ENCODE results near the gene SDHA. TPM values are rescaled to one million over a fixed set of nuclear protein-coding genes. Genes with fewer than 3 reads are reported as not detected.
"Not testable (repeated sequence)": the region's sequence is repeated elsewhere in the genome, so short reads cannot be mapped to it uniquely, and the experiment has no call there.

SDHA gene
- total and polyA plus RNA-seq, 5 experiments from 2014 or later, result 130 to 200 (median 160) TPM

GRCh38 chr5:241045-241669 lies 23.0 kb downstream of the SDHA start:
- ATAC-seq, H3K4me3 Mint-ChIP-seq, POLR2A ChIA-PET, H3K27me3 Mint-ChIP-seq, H3K9me3 Mint-ChIP-seq, DNase-seq, H3K27ac Mint-ChIP-seq: not testable (repeated sequence)
- Mint-ChIP-seq H3K36me3 (peaks cover 11 to 71% (median 35%) of the 10 kb centered on the region in 3 donors), H3K4me1 (peaks cover 0 to 22% (median 14%) of the 10 kb centered on the region in 4 donors)

- peak overlapping the region in 9 of 10 donors; percentile 70 to 92 (median 86) for H3K27ac Mint-ChIP-seq
- peaks cover 11 to 77% (median 44%) of the 10 kb centered on the region in 3 donors for H3K36me3 Mint-ChIP-seq
- H3K9me3 Mint-ChIP-seq, POLR2A ChIA-PET, H3K27me3 Mint-ChIP-seq: not testable (repeated sequence)
- peak overlapping the region in 9 of 10 donors; percentile 22 to 75 (median 49) for H3K4me3 Mint-ChIP-seq
- peaks cover 0 to 22% (median 14%) of the 10 kb centered on the region in 4 donors for H3K4me1 Mint-ChIP-seq
- ATAC-seq (peak in 1 of 2 donors; percentile 42), DNase-seq (peak in 6 of 10 donors; percentile 8 to 28 (median 18))
These were observed 25.7 kb downstream of the SDHA start for GRCh38 chr5:243683-244367.

- H3K4me1 Mint-ChIP-seq, result peaks cover 0 to 22% (median 14%) of the 10 kb centered on the region in 4 donors
- H3K27me3 Mint-ChIP-seq, POLR2A ChIA-PET, H3K4me3 Mint-ChIP-seq, H3K9me3 Mint-ChIP-seq, DNase-seq, ATAC-seq: not testable (repeated sequence)
- H3K27ac Mint-ChIP-seq, result peak overlapping the region in 3 of 10 donors; percentile 3 to 51 (median 46)
- peaks cover 11 to 74% (median 44%) of the 10 kb centered on the region in 3 donors for H3K36me3 Mint-ChIP-seq
These were observed 27.6 kb downstream of the SDHA start for GRCh38 chr5:245717-246116.

DNA sequence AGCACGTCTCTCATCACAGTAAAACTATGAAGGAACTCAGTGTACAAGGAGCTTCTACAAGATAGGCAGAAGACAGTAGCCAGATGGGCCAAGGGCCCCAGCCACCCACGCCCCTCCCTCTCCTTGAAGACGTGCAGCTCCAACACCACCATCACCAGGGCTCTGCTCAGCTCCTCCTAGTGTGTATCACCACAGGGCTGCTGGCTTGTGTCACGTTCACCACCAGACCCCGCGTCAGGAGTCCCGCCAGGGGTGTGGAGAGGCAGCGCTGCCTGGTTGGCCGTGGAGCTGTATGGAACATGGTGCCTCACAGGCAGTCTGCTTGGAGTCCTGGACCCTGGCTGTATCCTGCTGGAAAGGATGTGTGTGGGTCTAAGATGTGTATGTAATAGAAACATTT lies 32.3 kb downstream of the SDHA start:
- not testable (repeated sequence) for H3K4me1 Mint-ChIP-seq, H3K4me3 Mint-ChIP-seq
- peaks cover 0 to 78% (median 26%) of the 10 kb centered on the region in 3 donors for H3K36me3 Mint-ChIP-seq

GRCh38 chr5:251016-251415 lies 32.9 kb downstream of the SDHA start:
- POLR2A ChIA-PET, ATAC-seq, H3K27ac Mint-ChIP-seq, DNase-seq, H3K27me3 Mint-ChIP-seq, H3K4me3 Mint-ChIP-seq, H3K9me3 Mint-ChIP-seq, H3K4me1 Mint-ChIP-seq: not testable (repeated sequence)
- H3K36me3 Mint-ChIP-seq, result peaks cover 0 to 81% (median 26%) of the 10 kb centered on the region in 3 donors

More for the DNA sequence above, 32.3 kb downstream of the SDHA start:
- POLR2A ChIA-PET, H3K27me3 Mint-ChIP-seq, DNase-seq, ATAC-seq, H3K9me3 Mint-ChIP-seq: not testable (repeated sequence)
- H3K27ac Mint-ChIP-seq, result peak overlapping the region in 2 of 10 donors; percentile 18 to 55

DNA sequence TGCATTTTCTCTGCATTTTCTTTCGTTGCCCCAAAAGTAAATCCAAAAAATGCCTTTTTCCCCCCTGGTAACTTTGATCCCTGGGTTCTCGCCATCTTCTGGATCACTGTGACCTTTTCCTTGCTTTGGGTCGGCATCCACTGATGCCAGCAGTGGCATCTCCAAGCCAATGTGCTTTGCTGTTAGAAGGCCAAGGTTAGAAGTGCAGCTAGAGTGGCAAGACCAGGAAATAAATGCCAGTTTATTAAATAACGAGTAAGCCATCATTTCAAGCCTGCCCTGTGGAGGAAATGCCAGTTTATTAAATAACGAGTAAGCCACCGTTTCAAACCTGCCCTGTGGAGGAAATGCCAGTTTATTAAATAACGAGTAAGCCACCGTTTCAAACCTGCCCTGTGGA lies 33.4 kb downstream of the SDHA start:
- peaks cover 0 to 81% (median 30%) of the 10 kb centered on the region in 3 donors for H3K36me3 Mint-ChIP-seq
- POLR2A ChIA-PET, ATAC-seq, H3K9me3 Mint-ChIP-seq, DNase-seq, H3K27me3 Mint-ChIP-seq, H3K4me1 Mint-ChIP-seq, H3K4me3 Mint-ChIP-seq: not testable (repeated sequence)
- H3K27ac Mint-ChIP-seq, result peak overlapping the region in 3 of 10 donors; percentile 14 to 73 (median 20)

DNA sequence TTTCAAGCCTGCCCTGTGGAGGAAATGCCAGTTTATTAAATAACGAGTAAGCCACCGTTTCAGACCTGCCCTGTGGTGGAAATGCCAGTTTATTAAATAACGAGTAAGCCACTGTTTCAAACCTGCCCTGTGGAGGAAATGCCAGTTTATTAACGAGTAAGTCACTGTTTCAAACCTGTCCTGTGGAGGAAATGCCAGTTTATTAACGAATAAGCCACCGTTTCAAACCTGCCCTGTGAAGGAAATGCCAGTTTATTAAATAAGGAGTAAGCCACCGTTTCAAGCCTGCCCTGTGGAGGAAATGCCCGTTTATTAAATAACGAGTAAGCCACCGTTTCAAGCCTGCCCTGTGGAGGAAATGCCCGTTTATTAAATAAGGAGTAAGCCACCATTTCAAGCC lies 33.9 kb downstream of the SDHA start:
- H3K27ac Mint-ChIP-seq, result peak overlapping the region in 2 of 10 donors; percentile 63 to 88
- H3K4me3 Mint-ChIP-seq, DNase-seq, ATAC-seq, POLR2A ChIA-PET, H3K4me1 Mint-ChIP-seq, H3K27me3 Mint-ChIP-seq, H3K9me3 Mint-ChIP-seq: not testable (repeated sequence)
- peaks cover 0 to 81% (median 33%) of the 10 kb centered on the region in 3 donors for H3K36me3 Mint-ChIP-seq

DNA sequence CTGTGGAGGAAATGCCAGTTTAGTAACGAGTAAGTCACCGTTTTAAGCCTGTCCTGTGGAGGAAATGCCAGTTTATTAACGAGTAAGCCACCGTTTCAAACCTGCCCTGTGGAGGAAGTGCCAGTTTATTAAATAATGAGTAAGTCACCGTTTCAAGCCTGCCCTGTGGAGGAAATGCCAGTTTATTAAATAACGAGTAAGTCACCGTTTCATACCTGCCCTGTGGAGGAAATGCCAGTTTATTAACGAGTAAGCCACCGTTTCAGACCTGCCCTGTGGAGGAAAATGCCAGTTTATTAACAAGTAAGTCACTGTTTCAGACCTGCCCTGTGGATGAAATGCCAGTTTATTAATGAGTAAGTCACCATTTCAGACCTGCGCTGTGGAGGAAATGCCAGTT lies 34.4 kb downstream of the SDHA start:
- Mint-ChIP-seq H3K9me3 (no peaks in the 10 kb centered on the region), H3K27ac (peak overlapping the region in 2 of 10 donors; percentile 36 to 63), H3K4me1 (peaks cover 0 to 4% (median 1%) of the 10 kb centered on the region in 4 donors), H3K4me3 (peak overlapping the region in 1 of 10 donors; percentile 15), H3K36me3 (peaks cover 0 to 81% (median 33%) of the 10 kb centered on the region in 3 donors), H3K27me3 (no peaks in the 10 kb centered on the region)
- DNase-seq (no peak), ATAC-seq (no peak)
- POLR2A ChIA-PET, result no interaction called here

DNA sequence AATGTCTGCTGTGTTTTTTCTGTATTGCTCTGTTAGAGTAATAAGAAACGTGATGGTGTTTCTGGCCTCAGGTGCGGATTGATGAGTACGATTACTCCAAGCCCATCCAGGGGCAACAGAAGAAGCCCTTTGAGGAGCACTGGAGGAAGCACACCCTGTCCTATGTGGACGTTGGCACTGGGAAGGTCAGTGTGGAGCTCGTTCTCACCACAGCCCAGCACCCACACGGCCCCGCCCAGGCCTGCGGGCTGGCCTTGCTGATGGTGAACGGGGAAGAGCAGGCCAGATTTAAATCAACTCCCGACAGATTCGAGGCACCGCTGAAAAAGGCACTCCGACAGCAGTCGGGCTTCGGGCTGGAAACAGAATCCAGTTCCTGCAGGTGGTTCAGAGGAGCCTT lies 36.2 kb downstream of the SDHA start:
- H3K4me1 Mint-ChIP-seq, H3K27me3 Mint-ChIP-seq, H3K4me3 Mint-ChIP-seq, H3K9me3 Mint-ChIP-seq, ATAC-seq, DNase-seq, POLR2A ChIA-PET: not testable (repeated sequence)
- peaks cover 0 to 71% (median 26%) of the 10 kb centered on the region in 3 donors for H3K36me3 Mint-ChIP-seq
- H3K27ac Mint-ChIP-seq, result peak overlapping the region in 1 of 10 donors; percentile 35

- DNase-seq, H3K4me3 Mint-ChIP-seq, POLR2A ChIA-PET, H3K27me3 Mint-ChIP-seq, H3K27ac Mint-ChIP-seq, H3K9me3 Mint-ChIP-seq, H3K4me1 Mint-ChIP-seq, ATAC-seq: not testable (repeated sequence)
- peaks cover 0 to 63% (median 21%) of the 10 kb centered on the region in 3 donors for H3K36me3 Mint-ChIP-seq
These were observed 37.0 kb downstream of the SDHA start for GRCh38 chr5:255116-255515.

- not testable (repeated sequence) for H3K4me3 Mint-ChIP-seq, H3K9me3 Mint-ChIP-seq, H3K4me1 Mint-ChIP-seq, H3K27me3 Mint-ChIP-seq, DNase-seq, ATAC-seq
- Mint-ChIP-seq H3K27ac (peak overlapping the region in 1 of 10 donors; percentile 57), H3K36me3 (peaks cover 0 to 59% (median 21%) of the 10 kb centered on the region in 3 donors)
- POLR2A ChIA-PET, result interaction anchor here (1.1 kb wide), 1 partner anchor 11 kb away, joined by 6 read pairs; no protein-coding TSS in a partner anchor
These were observed 38.2 kb downstream of the SDHA start for GRCh38 chr5:256347-256746.

GRCh38 chr5:257148-257547 lies 39.0 kb downstream of the SDHA start:
- DNase-seq, result no peak
- H3K4me3 Mint-ChIP-seq, result no peak overlapping the region
- H3K36me3 Mint-ChIP-seq, result peaks cover 0 to 56% (median 21%) of the 10 kb centered on the region in 3 donors
- no peaks in the 10 kb centered on the region for H3K27me3 Mint-ChIP-seq
- ATAC-seq, result no peak
- no peak overlapping the region for H3K27ac Mint-ChIP-seq
- POLR2A ChIA-PET, result no interaction called here
- no peaks in the 10 kb centered on the region for H3K9me3 Mint-ChIP-seq
- H3K4me1 Mint-ChIP-seq, result peaks cover 0 to 4% (median 1%) of the 10 kb centered on the region in 4 donors

DNA sequence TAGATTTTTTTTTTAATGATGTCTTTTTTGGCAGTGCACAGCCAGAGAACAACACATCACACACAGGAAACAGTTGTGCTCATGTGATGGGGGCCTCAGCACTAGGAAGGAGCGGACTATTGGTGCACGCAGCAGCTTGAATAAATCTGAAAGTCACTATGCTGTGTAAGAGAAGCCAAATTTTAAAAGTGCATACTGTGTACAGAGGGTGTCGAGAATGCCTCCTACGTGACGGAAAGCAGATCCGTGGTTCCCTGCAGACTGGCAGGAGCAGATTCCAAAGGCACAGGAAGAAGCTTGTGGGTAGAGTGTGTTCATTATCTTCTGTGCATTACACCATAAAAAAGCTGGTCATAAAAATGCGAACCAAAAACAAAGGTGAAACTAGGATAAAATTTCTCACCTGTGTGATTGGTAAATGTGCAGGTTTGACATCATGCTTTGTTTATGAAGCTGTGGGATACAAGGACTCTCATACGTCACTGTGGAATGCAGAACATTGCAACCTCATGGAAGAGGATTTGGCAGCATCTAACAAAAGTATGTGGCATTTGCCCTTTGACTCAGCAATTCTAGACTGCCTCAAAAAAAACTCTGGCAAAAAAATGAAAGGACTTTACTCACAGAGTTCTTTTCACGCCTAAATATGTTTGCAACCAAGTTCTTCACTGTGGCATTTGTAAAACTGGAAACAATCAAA lies 45.3 kb downstream of the SDHA start:
- H3K36me3 Mint-ChIP-seq, result peaks cover 0 to 36% (median 14%) of the 10 kb centered on the region in 3 donors
- peak overlapping the region in 3 of 10 donors; percentile 20 to 65 (median 62) for H3K27ac Mint-ChIP-seq
- H3K4me3 Mint-ChIP-seq, ATAC-seq, POLR2A ChIA-PET, H3K9me3 Mint-ChIP-seq, H3K4me1 Mint-ChIP-seq, H3K27me3 Mint-ChIP-seq, DNase-seq: not testable (repeated sequence)
